Measurements from ENCODE around the gene POLR2C. TPM values are rescaled to one million over a fixed set of nuclear protein-coding genes. Genes with fewer than 3 reads are reported as not detected.

Gene POLR2C
- total and polyA plus RNA-seq, 2 experiments from 2014 or later = 37.6 to 123 TPM

- TF ChIP-seq ETS1 (IDR thresholded peaks at IDR 0.05) = no peak
- TF ChIP-seq ZNF331 (CRISPR knock-in tag; IDR thresholded peaks at IDR 0.05; ENCODE audit: low read depth) = no peak
- TF ChIP-seq CREB1 (CRISPR knock-in tag; IDR thresholded peaks at IDR 0.05; ENCODE audit: low read depth) = no peak
- no peak for TF ChIP-seq EZH2phosphoT487 (IDR thresholded peaks at IDR 0.05; ENCODE audit: unreplicated experiment)
These were observed 51.1 kb downstream of the POLR2C start (continued) for GRCh38 chr16:57513371-57514102.

- no peaks in the 10 kb centered on the region for H3K9me2 ChIP-seq (ENCODE audit: insufficient read depth)
- ATAC-seq = no peak
- no peaks in the 10 kb centered on the region for H3K36me3 ChIP-seq (ENCODE audit: insufficient read depth)
- DNase-seq (ENCODE audit: low spot score) = no peak
- no peaks in the 10 kb centered on the region for H3K27me3 ChIP-seq (ENCODE audit: insufficient read depth)
- H3K4me1 ChIP-seq (ENCODE audit: insufficient read depth) = 0 out of 2 replicates have a peak, but pooled peaks cover 1% of the 10 kb centered on the region
- Mint-ChIP-seq H3K9me3 (no peaks in the 10 kb centered on the region), H3K4me1 (peaks cover 8% of the 10 kb centered on the region; the same call in 1 of the 3 replicates), H3K36me3 (ENCODE audit: low read depth) (peaks cover 6% of the 10 kb centered on the region; the same call in 1 of the 3 replicates), H3K27me3 (ENCODE audit: insufficient read depth, low read depth, poor library complexity) (peaks cover 8% of the 10 kb centered on the region), H3K27ac (no peak overlapping the region), H3K4me3 (no peak overlapping the region)
- H3F3A ChIP-seq (replicated peaks; ENCODE audit: low read depth) = no peaks in the 10 kb centered on the region
- H3K4me3 ChIP-seq = no peak overlapping the region
- H3K79me2 ChIP-seq (replicated peaks; ENCODE audit: insufficient read depth) = no peaks in the 10 kb centered on the region
- H4K20me1 ChIP-seq (replicated peaks; ENCODE audit: insufficient read depth) = no peaks in the 10 kb centered on the region
- no peak overlapping the region for H3K4me2 ChIP-seq
- no peak overlapping the region for H2AFZ ChIP-seq
- H3K27ac ChIP-seq (ENCODE audit: low read depth) = no peak overlapping the region
- TF ChIP-seq REST (IDR thresholded peaks at IDR 0.05; ENCODE audit: unreplicated experiment) (no peak), ZNF462 (CRISPR knock-in tag; IDR thresholded peaks at IDR 0.05) (no peak), POLR2AphosphoS5 (IDR thresholded peaks at IDR 0.05; ENCODE audit: low read depth) (no peak), NANOG (IDR thresholded peaks at IDR 0.05; ENCODE audit: borderline replicate concordance) (no peak), JUNB (IDR thresholded peaks at IDR 0.05; ENCODE audit: unreplicated experiment) (no peak), EZH2 (IDR thresholded peaks at IDR 0.05; ENCODE audit: low read depth, unreplicated experiment) (no peak), ETS1 (IDR thresholded peaks at IDR 0.05) (no peak), EZH2phosphoT487 (IDR thresholded peaks at IDR 0.05; ENCODE audit: unreplicated experiment) (no peak), ZNF331 (CRISPR knock-in tag; IDR thresholded peaks at IDR 0.05; ENCODE audit: low read depth) (no peak), STAT1 (IDR thresholded peaks at IDR 0.05; ENCODE audit: unreplicated experiment) (no peak), ZNF114 (CRISPR knock-in tag; IDR thresholded peaks at IDR 0.05) (no peak), CREB1 (CRISPR knock-in tag; IDR thresholded peaks at IDR 0.05; ENCODE audit: low read depth) (no peak)
These were observed 51.9 kb downstream of the POLR2C start for GRCh38 chr16:57514371-57514770.

Measured in GM23338 (cell line).